ENCODE measurements around the gene TMEM267.

- TF ChIP-seq CTCF (IDR thresholded peaks at IDR 0.05) (no peak), POLR2A (IDR thresholded peaks at IDR 0.05) (no peak), EP300 (IDR thresholded peaks at IDR 0.05; ENCODE audit: low read depth) (no peak)
These were observed 67.5 kb downstream of the TMEM267 start for GRCh38 chr5:43415935-43416802.

Measured in transverse colon (tissue), 3 donors.